Measurements from ENCODE around the gene SFTPB.
"Not testable (repeated sequence)": the region's sequence is repeated elsewhere in the genome, so short reads cannot be mapped to it uniquely, and the experiment has no call there.

SFTPB gene

GRCh38 chr2:85652056-85652455 lies 15.9 kb downstream of the SFTPB start:
- no peak for DNase-seq

- DNase-seq = no peak
Observed at GRCh38 chr2:85651097-85651496, 16.9 kb downstream of the SFTPB start.

- DNase-seq = no peak
Observed at GRCh38 chr2:85650456-85650855, 17.5 kb downstream of the SFTPB start.

DNA sequence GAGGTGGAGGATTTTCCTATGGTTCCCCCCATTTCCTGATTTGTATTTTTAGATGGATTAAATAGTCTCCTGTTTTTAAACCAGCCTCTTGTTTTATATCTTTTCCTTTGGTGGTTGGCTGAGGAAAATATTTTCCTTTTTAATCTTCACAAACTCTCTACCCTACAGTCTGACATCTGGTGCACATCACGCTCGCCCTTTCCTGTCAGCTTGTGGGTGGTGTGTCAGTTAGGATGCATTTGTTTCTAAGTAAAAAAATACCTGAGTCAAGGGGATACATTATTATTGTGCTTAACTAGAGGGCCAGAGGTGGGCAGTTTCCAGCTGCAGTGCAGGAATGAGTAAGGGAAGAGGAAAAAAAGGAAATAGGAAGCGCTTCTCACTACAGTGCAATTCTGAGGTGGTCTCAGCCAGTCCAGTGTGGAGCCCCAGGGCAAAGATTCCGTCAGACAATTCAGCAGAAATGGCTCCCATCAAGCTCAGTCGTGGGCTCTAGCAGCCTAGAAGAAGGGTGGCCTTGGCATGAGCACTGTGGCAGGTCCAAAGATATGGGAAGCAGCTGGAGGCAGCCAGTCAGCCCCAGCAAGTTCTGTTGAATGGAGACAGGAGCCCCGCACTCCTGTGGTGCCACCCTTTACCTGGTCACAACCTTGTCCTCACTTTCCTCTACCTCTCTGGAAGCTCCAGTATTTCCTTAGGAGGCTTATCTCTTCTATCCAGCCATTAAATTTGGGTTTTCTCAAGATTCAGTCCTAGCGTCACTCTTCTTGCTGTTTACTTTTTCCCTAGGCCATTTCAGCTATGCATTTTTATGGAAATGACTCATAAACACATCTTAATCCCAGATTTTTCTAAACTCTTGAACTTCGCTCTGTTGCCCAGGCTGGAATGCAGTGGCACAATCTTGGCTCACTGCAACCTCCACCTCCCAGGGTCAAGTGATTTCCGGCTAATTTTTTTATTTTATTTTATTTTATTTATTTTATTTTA lies 18.5 kb downstream of the SFTPB start:
- no peak for DNase-seq

- DNase-seq = peak; percentile 12
Observed at GRCh38 chr2:85648619-85649018, 19.4 kb downstream of the SFTPB start.

GRCh38 chr2:85647823-85648526 lies 20.0 kb downstream of the SFTPB start:
- no peak for DNase-seq

GRCh38 chr2:85646166-85646565 lies 21.8 kb downstream of the SFTPB start:
- DNase-seq = no peak

DNA sequence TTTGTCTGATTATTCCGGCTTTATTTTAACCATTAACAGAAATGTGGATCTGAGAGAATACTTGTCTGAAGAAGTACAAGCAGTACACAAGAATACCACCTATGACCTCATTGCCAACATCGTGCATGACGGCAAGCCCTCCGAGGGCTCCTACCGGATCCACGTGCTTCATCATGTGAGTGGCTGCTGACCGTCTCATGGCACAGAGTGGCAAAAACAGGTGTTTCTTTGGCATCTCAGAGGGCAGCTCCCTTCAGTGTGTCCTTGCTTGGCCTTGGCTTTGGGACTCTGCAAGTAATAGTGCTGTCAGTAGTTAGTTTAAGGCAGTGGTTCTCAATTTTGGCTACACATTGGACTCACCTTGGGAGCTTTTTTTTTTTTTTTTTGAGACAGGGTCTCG lies 23.1 kb downstream of the SFTPB start:
- DNase-seq = no peak

DNA sequence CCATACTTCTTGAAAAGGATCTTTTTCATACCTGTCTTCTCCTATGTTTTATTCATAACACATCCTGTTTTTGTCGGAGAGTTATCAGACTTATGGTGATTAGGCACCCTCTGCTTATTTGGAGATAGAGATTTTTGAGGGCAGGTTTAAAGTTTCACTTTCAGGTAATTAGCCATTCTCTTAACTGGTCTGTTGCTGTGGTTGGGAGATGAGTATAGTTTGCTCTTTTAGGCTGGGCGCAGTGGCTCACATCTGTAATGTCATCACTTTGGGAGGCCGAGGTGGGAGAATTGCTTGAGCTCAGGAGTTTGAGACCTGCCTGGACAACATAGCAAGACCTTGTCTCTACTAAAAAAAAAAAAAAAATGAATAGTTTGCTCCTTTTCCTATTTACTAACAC lies 25.3 kb downstream of the SFTPB start:
- DNase-seq = no peak

DNA sequence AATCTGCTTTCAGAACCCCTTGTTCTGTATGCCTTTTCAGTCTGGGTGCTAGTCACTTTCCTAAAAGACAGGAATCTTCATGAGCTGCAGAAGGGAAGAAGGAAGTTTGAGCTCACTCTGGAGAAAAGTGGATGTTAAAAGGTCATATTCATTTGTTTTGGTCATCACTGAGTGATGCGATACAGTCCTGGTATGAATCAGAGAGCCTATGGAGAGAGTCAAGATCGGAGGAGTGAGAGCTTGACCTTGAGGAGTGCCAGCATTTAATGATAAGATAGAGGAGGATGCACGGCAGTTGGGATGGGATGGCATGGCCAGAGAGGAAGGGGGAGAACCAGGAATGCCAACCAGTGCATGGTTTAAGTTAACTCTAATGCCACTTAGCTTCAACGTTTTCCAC lies 32.4 kb downstream of the SFTPB start:
- no peak for DNase-seq

- DNase-seq = no peak
Observed at GRCh38 chr2:85635011-85635410, 33.0 kb downstream of the SFTPB start.

GRCh38 chr2:85631316-85631715 lies 36.7 kb downstream of the SFTPB start:
- DNase-seq = no peak

- DNase-seq = no peak
Observed at GRCh38 chr2:85628658-85629057, 39.3 kb downstream of the SFTPB start.

DNA sequence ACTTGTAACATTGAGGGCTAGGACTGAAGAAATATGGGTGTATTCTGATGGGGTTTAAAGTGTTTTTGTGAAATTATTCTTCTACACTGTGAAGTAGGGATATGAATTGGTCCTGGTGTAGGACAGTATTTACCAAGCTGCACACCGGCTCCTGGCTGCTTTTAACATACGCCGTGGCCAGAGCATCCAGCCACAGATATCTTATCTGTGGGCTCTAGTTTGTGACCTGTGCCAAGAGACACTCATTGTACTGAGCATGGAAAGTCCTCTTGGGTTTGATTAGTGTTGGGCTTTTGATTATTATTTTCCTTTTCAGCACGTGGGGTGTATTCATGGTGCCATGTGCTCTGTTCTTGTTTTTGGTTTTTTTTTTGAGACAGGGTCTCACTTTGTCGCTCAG lies 44.0 kb downstream of the SFTPB start:
- DNase-seq = no peak

DNA sequence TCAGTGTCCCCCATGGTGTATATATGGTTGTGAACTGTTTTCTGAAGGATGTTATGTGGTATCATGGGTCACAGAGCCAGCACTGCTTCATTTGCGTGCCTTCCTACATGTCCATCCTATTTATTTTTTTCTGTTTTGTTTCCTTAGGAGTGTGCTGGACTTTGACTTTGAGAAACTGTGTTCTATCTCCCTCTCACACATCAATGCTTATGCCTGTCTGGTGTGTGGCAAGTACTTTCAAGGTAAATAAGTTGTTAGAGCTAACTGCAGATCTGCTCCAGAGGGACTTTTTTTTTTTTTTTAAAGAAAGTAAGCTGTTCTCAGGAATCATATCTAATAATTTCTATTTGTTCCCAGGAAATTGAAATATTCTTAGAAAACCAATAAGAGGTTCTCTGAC lies 46.7 kb downstream of the SFTPB start:
- DNase-seq = no peak

DNA sequence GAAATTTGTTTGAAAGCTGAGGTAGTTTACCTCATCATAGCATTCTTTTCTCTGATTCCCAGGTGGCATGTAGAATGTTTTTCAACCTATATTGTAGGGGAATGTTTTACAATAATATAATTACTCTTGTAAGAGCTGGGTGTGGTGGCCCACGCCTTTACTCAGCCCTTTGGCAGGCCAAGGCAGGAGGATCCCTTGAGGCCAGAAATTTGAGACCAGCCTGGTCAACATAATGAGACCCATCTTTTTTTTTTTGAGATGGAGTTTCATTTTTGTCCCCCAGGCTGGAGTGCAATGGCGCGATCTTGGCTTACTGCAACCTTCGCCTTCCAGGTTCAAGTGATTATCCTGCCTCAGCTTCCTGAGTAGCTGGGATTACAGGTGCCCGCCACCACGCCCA lies 48.4 kb downstream of the SFTPB start:
- DNase-seq = no peak

GRCh38 chr2:85617723-85618122 lies 50.3 kb downstream of the SFTPB start:
- not testable (repeated sequence) for DNase-seq

- DNase-seq = no peak
Observed at GRCh38 chr2:85615413-85615728, 52.6 kb downstream of the SFTPB start.

GRCh38 chr2:85614757-85615156 lies 53.2 kb downstream of the SFTPB start:
- DNase-seq = not testable (repeated sequence)

DNA sequence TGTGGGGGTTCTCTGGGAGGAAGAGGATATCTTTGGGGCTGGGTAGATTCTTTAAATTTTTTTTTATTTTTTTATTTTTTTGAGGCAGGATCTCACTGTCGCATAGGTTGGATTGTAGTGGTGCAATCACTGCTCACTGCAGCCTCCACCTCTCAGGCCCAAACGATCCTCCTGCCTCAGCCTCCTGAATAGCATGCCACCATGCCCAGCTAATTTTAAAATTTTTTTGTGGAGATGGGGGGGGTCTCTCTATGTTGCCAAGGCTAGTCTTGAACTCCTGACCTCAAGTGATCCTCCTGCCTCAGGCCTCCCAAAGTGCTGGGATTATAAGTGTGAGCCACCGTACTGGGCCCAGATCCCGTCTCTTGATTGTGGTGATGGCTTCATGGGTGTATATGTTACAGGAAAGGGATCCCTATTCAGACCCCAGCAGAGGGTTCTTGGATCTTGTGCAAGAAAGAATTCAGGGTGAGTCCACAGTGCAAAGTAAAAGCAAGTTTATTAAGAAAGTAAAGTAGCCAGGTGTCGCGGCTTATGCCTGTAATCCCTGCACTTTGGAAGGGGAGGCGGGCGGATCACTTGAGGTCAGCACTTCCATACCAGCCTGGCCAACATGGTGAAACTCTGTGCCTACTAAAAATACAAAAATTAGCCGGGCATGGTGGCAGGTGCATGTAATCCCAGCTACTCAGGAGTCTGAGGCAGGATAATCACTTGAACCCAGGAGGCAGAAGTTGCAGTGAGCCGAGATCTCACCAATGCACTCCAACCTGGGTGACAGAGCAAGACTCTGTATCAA lies 54.1 kb downstream of the SFTPB start:
- DNase-seq = no peak

- peak; percentile 89 for DNase-seq
Observed at GRCh38 chr2:85611705-85612587, 56.1 kb downstream of the SFTPB start, which contains the start of gene C2orf68. Gene C2orf68 (minus strand): TSS chr2:85612066. CDS start chr2:85611984, 82 bp downstream.

- DNase-seq = no peak
Observed at GRCh38 chr2:85611217-85611704, 56.7 kb downstream of the SFTPB start.

Data from OCI-M1 (cell line).